Adrenal gland (tissue), 5 donors: ENCODE data around the gene PRKAR1B.

Source experiments
- POLR2A ChIP-seq, 2 donors: fragments of 450-650 bp; IDR thresholded peaks; one replicate each; pipeline ENCODE4 v1.6.1; 2017; ENCODE audit warnings: antibody characterized with exemption in 2 of 2, mild to moderate bottlenecking in 2 of 2, moderate library complexity in 1 of 2
- TF ChIP-seq, protein P1 (sequence below), 6 experiments: fragments of 450-650 bp in 4 of 6; fragments of 200-600 bp in 2 of 6; sonication (generic) in 1 of 6; IDR thresholded peaks; 1 replicate in 5 of 6; 2 replicates in 1 of 6; pipeline versions ENCODE4 v1.5.1 to v1.8.0; 2016 to 2021; ENCODE audit warnings: antibody characterized with exemption in 6 of 6, mild to moderate bottlenecking in 2 of 6, moderate library complexity in 1 of 6
- donor health status: DM: no; HTN: no; CAD: no.

DNA sequence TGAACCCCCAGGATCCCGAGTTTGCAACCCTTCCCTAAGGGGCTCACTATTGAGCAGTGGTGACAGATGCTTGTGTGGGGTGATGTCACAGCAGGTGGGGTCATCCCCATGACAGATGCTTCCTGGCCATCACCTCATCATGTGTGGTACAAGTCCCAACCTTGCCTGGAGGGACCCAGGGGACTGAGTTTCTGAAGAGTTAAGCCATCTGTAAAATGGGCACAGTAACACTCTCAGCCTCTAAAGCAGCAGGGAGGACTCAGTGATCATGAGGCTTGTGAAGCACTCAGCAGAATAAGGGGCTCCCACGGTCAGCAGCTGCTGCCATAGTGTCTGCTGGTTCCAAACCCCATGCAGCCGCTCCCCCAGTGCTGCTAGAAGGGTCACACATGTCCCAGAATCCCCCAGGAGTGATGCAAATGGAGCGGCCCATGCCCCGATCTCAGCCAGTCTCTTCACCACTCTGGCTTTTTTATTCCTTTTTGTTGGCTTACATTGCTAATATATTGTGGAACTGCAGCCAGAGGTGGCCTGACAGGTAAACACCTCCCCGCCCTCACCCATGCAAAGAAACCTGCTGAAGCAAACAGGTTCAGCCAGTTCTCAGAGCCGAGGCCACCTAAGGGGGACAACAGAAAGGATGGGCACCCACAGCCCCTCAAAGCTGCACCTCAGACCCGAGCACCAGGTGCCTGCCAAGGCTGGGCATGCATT is 105.4 kb downstream of the PRKAR1B start:
- no peak for TF ChIP-seq POLR2A (IDR thresholded peaks at IDR 0.05)
- TF ChIP-seq, protein P1, sequence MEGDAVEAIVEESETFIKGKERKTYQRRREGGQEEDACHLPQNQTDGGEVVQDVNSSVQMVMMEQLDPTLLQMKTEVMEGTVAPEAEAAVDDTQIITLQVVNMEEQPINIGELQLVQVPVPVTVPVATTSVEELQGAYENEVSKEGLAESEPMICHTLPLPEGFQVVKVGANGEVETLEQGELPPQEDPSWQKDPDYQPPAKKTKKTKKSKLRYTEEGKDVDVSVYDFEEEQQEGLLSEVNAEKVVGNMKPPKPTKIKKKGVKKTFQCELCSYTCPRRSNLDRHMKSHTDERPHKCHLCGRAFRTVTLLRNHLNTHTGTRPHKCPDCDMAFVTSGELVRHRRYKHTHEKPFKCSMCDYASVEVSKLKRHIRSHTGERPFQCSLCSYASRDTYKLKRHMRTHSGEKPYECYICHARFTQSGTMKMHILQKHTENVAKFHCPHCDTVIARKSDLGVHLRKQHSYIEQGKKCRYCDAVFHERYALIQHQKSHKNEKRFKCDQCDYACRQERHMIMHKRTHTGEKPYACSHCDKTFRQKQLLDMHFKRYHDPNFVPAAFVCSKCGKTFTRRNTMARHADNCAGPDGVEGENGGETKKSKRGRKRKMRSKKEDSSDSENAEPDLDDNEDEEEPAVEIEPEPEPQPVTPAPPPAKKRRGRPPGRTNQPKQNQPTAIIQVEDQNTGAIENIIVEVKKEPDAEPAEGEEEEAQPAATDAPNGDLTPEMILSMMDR (IDR thresholded peaks at IDR 0.05) = no peak
